ENCODE measurements around the gene PACRG. TPM values are rescaled to one million over a fixed set of nuclear protein-coding genes. Genes with fewer than 3 reads are reported as not detected.

Gene PACRG
- total RNA-seq, 1 donor from 2014 or later, result 2.4 TPM

DNA sequence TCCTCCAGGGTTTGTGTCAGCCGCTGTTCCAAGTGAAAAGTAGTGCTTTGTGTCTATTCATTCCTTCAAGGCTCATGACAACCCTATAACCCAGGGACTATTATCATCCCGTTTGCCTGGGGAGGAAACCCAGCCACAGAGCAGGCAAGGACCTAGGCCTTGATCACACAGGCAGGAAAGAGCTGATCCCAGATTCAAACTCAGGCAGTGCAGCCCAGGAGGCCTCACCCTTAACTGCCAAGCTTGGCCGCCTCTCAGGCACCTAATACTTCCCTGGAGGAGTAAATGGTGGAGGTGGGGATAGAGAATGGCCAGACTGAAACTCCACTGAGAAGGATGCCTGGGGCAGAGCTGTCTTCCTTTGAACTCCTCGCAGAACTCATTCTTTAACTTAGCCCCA, 471.6 kb downstream of the PACRG start:
- TF ChIP-seq CTCF (IDR thresholded peaks at IDR 0.05; ENCODE audit: unreplicated experiment), result no peak
- no peak for DNase-seq (ENCODE audit: low spot score, unreplicated experiment)
- H3K27ac Mint-ChIP-seq, result no peak overlapping the region
- H3K27me3 Mint-ChIP-seq, result peaks cover 21% of the 10 kb centered on the region
- peaks cover 4% of the 10 kb centered on the region for H3K9me3 Mint-ChIP-seq (ENCODE audit: low read depth)
- H3K36me3 Mint-ChIP-seq (ENCODE audit: insufficient read depth), result no peaks in the 10 kb centered on the region
- no peak overlapping the region for H3K4me3 Mint-ChIP-seq (ENCODE audit: low read depth)
- no peaks in the 10 kb centered on the region for H3K4me1 Mint-ChIP-seq (ENCODE audit: low read depth)

DNA sequence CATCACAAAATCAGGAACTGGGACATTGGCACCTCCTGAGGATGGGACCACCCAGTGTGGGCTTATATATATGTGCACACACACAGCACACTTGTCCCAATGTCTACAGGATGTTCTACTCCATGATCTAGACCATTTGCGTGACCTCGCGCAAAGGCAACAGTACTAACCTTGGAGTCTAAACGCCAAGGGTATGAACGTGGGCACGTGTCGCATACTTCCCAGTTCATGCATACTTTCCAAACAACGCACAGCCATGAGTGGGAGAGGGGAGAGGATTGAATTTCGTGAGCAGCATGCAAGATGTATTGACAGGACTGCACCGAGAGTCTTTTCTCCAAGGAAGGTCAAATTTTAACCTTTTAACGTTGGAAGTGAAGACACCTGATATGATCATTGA, 472.5 kb downstream of the PACRG start:
- TF ChIP-seq CTCF (IDR thresholded peaks at IDR 0.05; ENCODE audit: unreplicated experiment), result no peak
- H3K27ac Mint-ChIP-seq, result no peak overlapping the region
- H3K4me1 Mint-ChIP-seq (ENCODE audit: low read depth), result no peaks in the 10 kb centered on the region
- no peaks in the 10 kb centered on the region for H3K36me3 Mint-ChIP-seq (ENCODE audit: insufficient read depth)
- no peak for DNase-seq (ENCODE audit: low spot score, unreplicated experiment)
- no peak overlapping the region for H3K4me3 Mint-ChIP-seq (ENCODE audit: low read depth)
- H3K9me3 Mint-ChIP-seq (ENCODE audit: low read depth), result peaks cover 5% of the 10 kb centered on the region
- H3K27me3 Mint-ChIP-seq, result peaks cover 17% of the 10 kb centered on the region

GRCh38 chr6:163200694-163201093, 472.9 kb downstream of the PACRG start:
- no peak for DNase-seq (ENCODE audit: low spot score, unreplicated experiment)
- no peak overlapping the region for H3K27ac Mint-ChIP-seq
- H3K36me3 Mint-ChIP-seq (ENCODE audit: insufficient read depth), result peaks cover 1% of the 10 kb centered on the region
- no peaks in the 10 kb centered on the region for H3K4me1 Mint-ChIP-seq (ENCODE audit: low read depth)
- no peak for TF ChIP-seq CTCF (IDR thresholded peaks at IDR 0.05; ENCODE audit: unreplicated experiment)
- peaks cover 16% of the 10 kb centered on the region for H3K27me3 Mint-ChIP-seq
- H3K9me3 Mint-ChIP-seq (ENCODE audit: low read depth), result peaks cover 8% of the 10 kb centered on the region
- H3K4me3 Mint-ChIP-seq (ENCODE audit: low read depth), result no peak overlapping the region

- Mint-ChIP-seq H3K27ac (no peak overlapping the region), H3K4me1 (ENCODE audit: low read depth) (no peaks in the 10 kb centered on the region), H3K9me3 (ENCODE audit: low read depth) (peaks cover 4% of the 10 kb centered on the region), H3K36me3 (ENCODE audit: insufficient read depth) (peaks cover 1% of the 10 kb centered on the region), H3K27me3 (peaks cover 5% of the 10 kb centered on the region), H3K4me3 (ENCODE audit: low read depth) (no peak overlapping the region)
- no peak for TF ChIP-seq CTCF (IDR thresholded peaks at IDR 0.05; ENCODE audit: unreplicated experiment)
- DNase-seq (ENCODE audit: low spot score, unreplicated experiment), result no peak
Observed at GRCh38 chr6:163201855-163202254, 474.1 kb downstream of the PACRG start.

GRCh38 chr6:163206196-163206595, 478.4 kb downstream of the PACRG start:
- Mint-ChIP-seq H3K36me3 (ENCODE audit: insufficient read depth) (peaks cover 1% of the 10 kb centered on the region), H3K4me1 (ENCODE audit: low read depth) (no peaks in the 10 kb centered on the region), H3K9me3 (ENCODE audit: low read depth) (peaks cover 8% of the 10 kb centered on the region), H3K4me3 (ENCODE audit: low read depth) (no peak overlapping the region), H3K27me3 (peaks cover 2% of the 10 kb centered on the region), H3K27ac (no peak overlapping the region)
- no peak for TF ChIP-seq CTCF (IDR thresholded peaks at IDR 0.05; ENCODE audit: unreplicated experiment)
- no peak for DNase-seq (ENCODE audit: low spot score, unreplicated experiment)

Measured in progenitor cell of endocrine pancreas (in vitro differentiated cells).